Loucy (cell line): ENCODE measurements around the gene CEP97.

ENCODE experiments used
- EZH2phosphoT487 ChIP-seq: fragments of 200-600 bp; IDR thresholded peaks from 2 replicates; pipeline ENCODE4 v1.6.1; 2018; ENCODE audit warnings: antibody characterized with exemption, mild to moderate bottlenecking, moderate library complexity, borderline replicate concordance
- TF ChIP-seq, protein P1 (sequence below): fragments of 200-600 bp; sonication (generic); conservative IDR thresholded peaks from 2 replicates; pipeline ENCODE4 v1.5.1; 2014; ENCODE audit warnings: mild to moderate bottlenecking, antibody characterized with exemption, low read length

- TF ChIP-seq, protein P1, sequence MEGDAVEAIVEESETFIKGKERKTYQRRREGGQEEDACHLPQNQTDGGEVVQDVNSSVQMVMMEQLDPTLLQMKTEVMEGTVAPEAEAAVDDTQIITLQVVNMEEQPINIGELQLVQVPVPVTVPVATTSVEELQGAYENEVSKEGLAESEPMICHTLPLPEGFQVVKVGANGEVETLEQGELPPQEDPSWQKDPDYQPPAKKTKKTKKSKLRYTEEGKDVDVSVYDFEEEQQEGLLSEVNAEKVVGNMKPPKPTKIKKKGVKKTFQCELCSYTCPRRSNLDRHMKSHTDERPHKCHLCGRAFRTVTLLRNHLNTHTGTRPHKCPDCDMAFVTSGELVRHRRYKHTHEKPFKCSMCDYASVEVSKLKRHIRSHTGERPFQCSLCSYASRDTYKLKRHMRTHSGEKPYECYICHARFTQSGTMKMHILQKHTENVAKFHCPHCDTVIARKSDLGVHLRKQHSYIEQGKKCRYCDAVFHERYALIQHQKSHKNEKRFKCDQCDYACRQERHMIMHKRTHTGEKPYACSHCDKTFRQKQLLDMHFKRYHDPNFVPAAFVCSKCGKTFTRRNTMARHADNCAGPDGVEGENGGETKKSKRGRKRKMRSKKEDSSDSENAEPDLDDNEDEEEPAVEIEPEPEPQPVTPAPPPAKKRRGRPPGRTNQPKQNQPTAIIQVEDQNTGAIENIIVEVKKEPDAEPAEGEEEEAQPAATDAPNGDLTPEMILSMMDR, result no peak
- no peak for TF ChIP-seq EZH2phosphoT487
Observed at GRCh38 chr3:101703169-101703568, 21.2 kb upstream of the CEP97 start.
